Endothelial cell of umbilical vein (primary cell): ENCODE measurements around the gene AQP2. TPM values are rescaled to one million over a fixed set of nuclear protein-coding genes. Genes with fewer than 3 reads are reported as not detected.

Experiments
- BruUV-seq: library from RNA; stranded (reverse); fragments of 400-500 nt; replicated peaks from 2 replicates; lab custom pipeline; 2021; lab: Mats Ljungman, UMichigan
- CTCF ChIA-PET: fragments of 300-600, 350-600 bp; sonication (Branson Sonifier 250); formaldehyde crosslinking; loops from one replicate; lab custom pipeline; 2021; ENCODE audit warnings: antibody characterized with exemption, inconsistent platforms; lab: Charles Lee
- POLR2A ChIA-PET: fragments of 300-600, 350-600 bp; sonication (Branson Sonifier 250); formaldehyde crosslinking; loops from one replicate; lab custom pipeline; 2021; ENCODE audit warnings: antibody characterized with exemption, inconsistent platforms; lab: Charles Lee
- DNase-seq: peaks from one replicate; pipeline ENCODE4 v3.0.0-alpha.2; 2011; ENCODE audit warnings: low read depth, low spot score
- FAIRE-seq: peaks from 2 replicates; lab custom pipeline; 2011; peaks lifted over from hg19 to GRCh38; lab: Jason Lieb, UNC
- H2AFZ ChIP-seq: 2 replicates; pipeline ENCODE4 v1.6.0; 2012; ENCODE audit warnings: low read depth, low read length, control low read depth, inconsistent platforms
- H3K27ac ChIP-seq: 2 replicates; pipeline ENCODE4 v1.5.1; 2011; ENCODE audit warnings: low read depth, mild to moderate bottlenecking, control low read depth, low read length, moderate library complexity; ENCODE audit not compliant: insufficient read depth
- H3K27me3 ChIP-seq, 2 experiments: 2 replicates each; pipeline versions ENCODE4 v1.6.0 to v1.6.1; 2011; ENCODE audit warnings: low read length in 2 of 2, mixed read lengths in 1 of 2; ENCODE audit not compliant: control insufficient read depth in 2 of 2, insufficient read depth in 2 of 2
- H3K36me3 ChIP-seq, 2 experiments: 2 replicates in 1 of 2; 3 replicates in 1 of 2; pipeline ENCODE4 v1.5.1; 2011; ENCODE audit warnings: low read length in 2 of 2, mild to moderate bottlenecking in 1 of 2, moderate library complexity in 1 of 2; ENCODE audit not compliant: control insufficient read depth in 2 of 2, insufficient read depth in 2 of 2; ENCODE audit errors: extremely low read depth in 1 of 2
- H3K4me1 ChIP-seq: 3 replicates; pipeline ENCODE4 v1.5.1; 2011; ENCODE audit warnings: mild to moderate bottlenecking, low read length; ENCODE audit not compliant: control insufficient read depth, insufficient read depth; ENCODE audit errors: extremely low read depth
- H3K4me2 ChIP-seq: 2 replicates; pipeline ENCODE4 v1.6.1; 2011; ENCODE audit warnings: low read length, control low read depth, mixed read lengths; ENCODE audit not compliant: insufficient read depth
- H3K4me3 ChIP-seq, 3 experiments: fragments of 200-600 bp in 1 of 3; sonication (generic), shearing (Covaris generic) in 1 of 3; replicated peaks in 1 of 3; 2 replicates each; pipeline ENCODE4 v1.5.1; 2011 to 2016; ENCODE audit warnings: control low read depth in 3 of 3, low read length in 3 of 3, mild to moderate bottlenecking in 2 of 3, inconsistent platforms in 1 of 3, low read depth in 1 of 3, moderate library complexity in 1 of 3; ENCODE audit not compliant: insufficient read depth in 1 of 3
- H3K79me2 ChIP-seq: 2 replicates; pipeline ENCODE4 v1.6.0; 2012; ENCODE audit warnings: low read length, inconsistent platforms; ENCODE audit not compliant: control insufficient read depth, insufficient read depth
- H3K9ac ChIP-seq: replicated peaks from 2 replicates; pipeline ENCODE3; 2011; ENCODE audit warnings: low read length, control low read depth; ENCODE audit not compliant: insufficient read depth; ENCODE audit errors: extremely low read depth
- H3K9me1 ChIP-seq: replicated peaks from 3 replicates; pipeline ENCODE4 v1.6.0; 2011; ENCODE audit warnings: mild to moderate bottlenecking, low read length; ENCODE audit not compliant: control insufficient read depth, insufficient read depth; ENCODE audit errors: extremely low read depth
- H3K9me3 ChIP-seq: replicated peaks from 2 replicates; pipeline ENCODE4 v1.5.1; 2012; ENCODE audit warnings: low read length, inconsistent platforms; ENCODE audit not compliant: control insufficient read depth, insufficient read depth
- H4K20me1 ChIP-seq: replicated peaks from 2 replicates; pipeline ENCODE3; 2011; ENCODE audit warnings: mild to moderate bottlenecking, low read length; ENCODE audit not compliant: control insufficient read depth, insufficient read depth; ENCODE audit errors: extremely low read depth
- EZH2 ChIP-seq: IDR thresholded peaks from 2 replicates; pipeline ENCODE4 v1.6.1; 2012; ENCODE audit warnings: borderline replicate concordance, low read depth, mild to moderate bottlenecking, moderate library complexity, low read length, inconsistent platforms; ENCODE audit not compliant: severe bottlenecking
- FOS ChIP-seq: IDR thresholded peaks from 2 replicates; pipeline ENCODE4 v1.6.1; 2011; ENCODE audit warnings: mild to moderate bottlenecking, low read length, moderate library complexity, borderline replicate concordance; ENCODE audit not compliant: insufficient read depth
- GATA2 ChIP-seq: IDR thresholded peaks from 2 replicates; pipeline ENCODE4 v1.7.0; 2011; ENCODE audit warnings: low read depth, mild to moderate bottlenecking, moderate library complexity, mixed read lengths, low read length; ENCODE audit not compliant: insufficient read length, insufficient read depth
- JUN ChIP-seq: IDR thresholded peaks from 2 replicates; pipeline ENCODE4 v1.6.1; 2011; ENCODE audit warnings: borderline replicate concordance, low read depth; ENCODE audit not compliant: insufficient read length, insufficient read depth
- MAX ChIP-seq: IDR thresholded peaks from 2 replicates; pipeline ENCODE4 v1.6.1; 2011; ENCODE audit not compliant: insufficient read depth, insufficient read length
- MYC ChIP-seq: IDR thresholded peaks from one replicate; pipeline ENCODE4 v1.6.1; 2011; ENCODE audit warnings: mild to moderate bottlenecking, low read depth, low read length
- POLR2A ChIP-seq: IDR thresholded peaks from 2 replicates; pipeline ENCODE4 v1.6.1; 2012; ENCODE audit warnings: low read depth, mild to moderate bottlenecking, control low read depth, low read length
- POLR2AphosphoS5 ChIP-seq: IDR thresholded peaks from 2 replicates; pipeline ENCODE4 v1.6.1; 2012; ENCODE audit warnings: low read depth, mild to moderate bottlenecking, control low read depth, low read length, moderate library complexity; ENCODE audit not compliant: insufficient read depth
- dilution Hi-C: fragments of 300-500 bp; cut with MboI; formaldehyde crosslinking; loops from one replicate; pipeline ENCODE4 v1.15.0; 2019; ENCODE audit warnings: low sequenced_read_pairs; ENCODE audit not compliant: extremely low pct_ligation_motif_present
- intact Hi-C: fragments of 100-400 bp; cut with micrococcal nuclease; formaldehyde crosslinking; loops from one replicate; pipeline ENCODE4 v1.10.0; 2022
- polyA plus RNA-seq, 4 experiments: library from polyadenylated mRNA; depleted of rRNA in 3 of 4; stranded (reverse) in 3 of 4; unstranded in 1 of 4; fragments of >200 nt; gene quantifications; 2 replicates each; pipeline versions ENCODE4 v1.2.1 to v1.2.3, GENCODE V29; 2011 to 2012; ENCODE audit warnings: missing spikeins in 1 of 4
- total RNA-seq: library from RNA; stranded (reverse); gene quantifications from 2 replicates; pipeline ENCODE4 v1.2.3, GENCODE V29; 2021
- TF ChIP-seq, protein P1 (sequence below), 2 donors: IDR thresholded peaks; 1 replicate in 1 of 2; 2 replicates in 1 of 2; pipeline ENCODE4 v1.5.1; 2011; ENCODE audit warnings: low read length in 2 of 2, mild to moderate bottlenecking in 2 of 2, moderate library complexity in 2 of 2, control low read depth in 1 of 2, inconsistent platforms in 1 of 2, low read depth in 1 of 2; ENCODE audit not compliant: insufficient read depth in 1 of 2; ENCODE audit errors: extremely low read depth in 1 of 2

AQP2 gene
- total and polyA plus RNA-seq, 2 donors (not counting 3 experiments of a cell fraction or from before 2014, with no cell fraction given), result not detected

- H3K36me3 ChIP-seq, result no peaks in the 10 kb centered on the region
- dilution Hi-C loops, result no loop called here
- H3K79me2 ChIP-seq, result no peaks in the 10 kb centered on the region
- no peaks in the 10 kb centered on the region for H4K20me1 ChIP-seq
- H2AFZ ChIP-seq, result no peak overlapping the region
- H3K4me3 ChIP-seq, result no peak overlapping the region
- no TSS peak for BruUV-seq
- no peak overlapping the region for H3K27ac ChIP-seq
- no peak overlapping the region for H3K4me2 ChIP-seq
- POLR2A ChIA-PET, result no interaction called here
- no peaks in the 10 kb centered on the region for H3K9me3 ChIP-seq
- intact Hi-C loops, result no loop called here
- FAIRE-seq, result no peak
- no peak overlapping the region for H3K9ac ChIP-seq
- no peaks in the 10 kb centered on the region for H3K9me1 ChIP-seq
- H3K4me1 ChIP-seq, result peaks cover 7% of the 10 kb centered on the region
- TF ChIP-seq MYC, result no peak
- no peak for TF ChIP-seq GATA2
- TF ChIP-seq POLR2A, result no peak
- no peak for TF ChIP-seq POLR2AphosphoS5
- no peak for TF ChIP-seq JUN
- no peak for TF ChIP-seq MAX
- DNase-seq, result no peak
- CTCF ChIA-PET, result interaction anchor here (0.8 to 7.5 kb wide), 13 partner anchors 11 to 335 kb away, joined by 3 to 126 read pairs (median 4); partner anchors contain the start of gene SMARCD1
- no peaks in the 10 kb centered on the region for H3K27me3 ChIP-seq
Measured at GRCh38 chr12:49979016-49979586, 28.6 kb downstream of the AQP2 start.

DNA sequence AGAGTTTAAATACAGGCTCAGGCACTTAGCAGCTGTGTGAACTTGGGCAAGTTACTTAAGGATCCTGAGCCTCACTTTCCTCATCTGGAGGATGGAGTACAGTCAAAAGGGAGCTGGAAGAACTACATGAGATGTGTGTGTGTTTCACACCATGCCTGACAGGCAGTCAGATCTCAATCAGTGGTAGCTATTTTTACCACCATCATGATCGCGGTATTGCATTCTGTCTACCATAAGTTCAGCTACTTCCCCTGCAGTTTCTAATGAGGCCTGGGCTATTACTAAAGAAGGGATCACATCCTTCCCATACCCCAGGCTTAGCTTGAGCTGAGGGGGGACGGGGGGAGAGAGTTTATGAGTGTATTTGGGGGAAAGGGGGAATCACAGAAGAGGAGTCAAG lies 29.3 kb downstream of the AQP2 start:
- intact Hi-C loops, result no loop called here
- Histone ChIP-seq H3K79me2 (no peaks in the 10 kb centered on the region), H4K20me1 (no peaks in the 10 kb centered on the region), H3K36me3 (no peaks in the 10 kb centered on the region), H3K9ac (no peak overlapping the region), H3K4me3 (no peak overlapping the region), H3K27ac (no peak overlapping the region), H3K4me2 (no peak overlapping the region), H3K9me3 (no peaks in the 10 kb centered on the region), H3K9me1 (no peaks in the 10 kb centered on the region), H3K4me1 (peaks cover 14% of the 10 kb centered on the region), H3K27me3 (no peaks in the 10 kb centered on the region), H2AFZ (no peak overlapping the region)
- DNase-seq (no peak), FAIRE-seq (no peak)
- TF ChIP-seq EZH2, result no peak
- no peak for TF ChIP-seq FOS
- TF ChIP-seq MAX, result no peak
- no peak for TF ChIP-seq GATA2
- TF ChIP-seq MYC, result no peak
- no peak for TF ChIP-seq POLR2AphosphoS5
- no peak for TF ChIP-seq JUN
- TF ChIP-seq POLR2A, result no peak
- TF ChIP-seq, protein P1, sequence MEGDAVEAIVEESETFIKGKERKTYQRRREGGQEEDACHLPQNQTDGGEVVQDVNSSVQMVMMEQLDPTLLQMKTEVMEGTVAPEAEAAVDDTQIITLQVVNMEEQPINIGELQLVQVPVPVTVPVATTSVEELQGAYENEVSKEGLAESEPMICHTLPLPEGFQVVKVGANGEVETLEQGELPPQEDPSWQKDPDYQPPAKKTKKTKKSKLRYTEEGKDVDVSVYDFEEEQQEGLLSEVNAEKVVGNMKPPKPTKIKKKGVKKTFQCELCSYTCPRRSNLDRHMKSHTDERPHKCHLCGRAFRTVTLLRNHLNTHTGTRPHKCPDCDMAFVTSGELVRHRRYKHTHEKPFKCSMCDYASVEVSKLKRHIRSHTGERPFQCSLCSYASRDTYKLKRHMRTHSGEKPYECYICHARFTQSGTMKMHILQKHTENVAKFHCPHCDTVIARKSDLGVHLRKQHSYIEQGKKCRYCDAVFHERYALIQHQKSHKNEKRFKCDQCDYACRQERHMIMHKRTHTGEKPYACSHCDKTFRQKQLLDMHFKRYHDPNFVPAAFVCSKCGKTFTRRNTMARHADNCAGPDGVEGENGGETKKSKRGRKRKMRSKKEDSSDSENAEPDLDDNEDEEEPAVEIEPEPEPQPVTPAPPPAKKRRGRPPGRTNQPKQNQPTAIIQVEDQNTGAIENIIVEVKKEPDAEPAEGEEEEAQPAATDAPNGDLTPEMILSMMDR (IDR thresholded peaks at IDR 0.05; ENCODE audit: extremely low read depth in 1 of 2, insufficient read depth in 1 of 2, low read depth in 1 of 2, low read length in 2 of 2), result no peak
- BruUV-seq, result no TSS peak
- dilution Hi-C loops, result no loop called here
- ChIA-PET POLR2A (no interaction called here), CTCF (interaction anchor here (1.4 to 7.5 kb wide), 6 partner anchors 12 to 91 kb away, joined by 3 to 126 read pairs (median 16); no protein-coding TSS in a partner anchor)
